ENCODE results near the gene RBP7. TPM values are rescaled to one million over a fixed set of nuclear protein-coding genes. Genes with fewer than 3 reads are reported as not detected.

Gene RBP7
- total RNA-seq, 1 experiment from 2014 or later, result 6.0 TPM

DNA sequence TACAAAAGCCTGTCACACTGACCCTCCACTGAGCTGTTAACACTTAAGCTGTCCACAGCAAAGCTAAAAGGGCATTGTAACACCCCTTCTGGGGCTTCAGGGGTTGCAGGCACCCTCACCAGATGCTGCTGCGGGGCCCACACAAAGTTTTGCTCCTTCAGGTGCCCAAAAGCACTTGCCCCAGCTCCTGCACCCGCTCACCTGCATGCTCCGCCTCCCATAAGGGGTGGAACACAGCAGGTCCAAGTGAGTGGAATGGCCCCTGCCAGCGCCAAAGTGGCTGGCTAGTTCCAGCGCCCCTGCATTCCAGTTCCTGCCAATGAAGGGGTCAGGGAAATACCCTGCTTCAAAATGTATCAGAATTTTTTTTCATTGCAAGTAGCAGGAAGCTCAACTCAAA, 7.3 kb upstream of the RBP7 start:
- no peak overlapping the region for H3K4me2 ChIP-seq (ENCODE audit: low read length)
- intact Hi-C loops (cut with micrococcal nuclease), result no loop called here
- CTCF ChIA-PET, result no interaction called here
- H3K27me3 ChIP-seq (ENCODE audit: low read length), result no peaks in the 10 kb centered on the region
- no TSS peak for BruUV-seq (replicated peaks)
- H3K4me1 ChIP-seq (ENCODE audit: insufficient read depth, low read length), result no peaks in the 10 kb centered on the region
- no peaks in the 10 kb centered on the region for H3K79me2 ChIP-seq (ENCODE audit: low read length)
- H3K9me2 ChIP-seq (replicated peaks; ENCODE audit: low read length), result no peaks in the 10 kb centered on the region
- POLR2A ChIA-PET (ENCODE audit: unreplicated experiment), result no interaction called here
- H2AFZ ChIP-seq (ENCODE audit: low read length), result no peak overlapping the region
- ATAC-seq (no peak), DNase-seq (no peak)
- H3K27ac ChIP-seq (ENCODE audit: low read length), result no peak overlapping the region
- no peaks in the 10 kb centered on the region for H3F3A ChIP-seq (ENCODE audit: low read length, unreplicated experiment)
- H3K9me3 ChIP-seq (ENCODE audit: low read length), result no peaks in the 10 kb centered on the region
- H3K4me3 ChIP-seq (ENCODE audit: low read length), result no peak overlapping the region
- no peaks in the 10 kb centered on the region for H4K20me1 ChIP-seq (ENCODE audit: low read length)
- TF ChIP-seq, protein P1, sequence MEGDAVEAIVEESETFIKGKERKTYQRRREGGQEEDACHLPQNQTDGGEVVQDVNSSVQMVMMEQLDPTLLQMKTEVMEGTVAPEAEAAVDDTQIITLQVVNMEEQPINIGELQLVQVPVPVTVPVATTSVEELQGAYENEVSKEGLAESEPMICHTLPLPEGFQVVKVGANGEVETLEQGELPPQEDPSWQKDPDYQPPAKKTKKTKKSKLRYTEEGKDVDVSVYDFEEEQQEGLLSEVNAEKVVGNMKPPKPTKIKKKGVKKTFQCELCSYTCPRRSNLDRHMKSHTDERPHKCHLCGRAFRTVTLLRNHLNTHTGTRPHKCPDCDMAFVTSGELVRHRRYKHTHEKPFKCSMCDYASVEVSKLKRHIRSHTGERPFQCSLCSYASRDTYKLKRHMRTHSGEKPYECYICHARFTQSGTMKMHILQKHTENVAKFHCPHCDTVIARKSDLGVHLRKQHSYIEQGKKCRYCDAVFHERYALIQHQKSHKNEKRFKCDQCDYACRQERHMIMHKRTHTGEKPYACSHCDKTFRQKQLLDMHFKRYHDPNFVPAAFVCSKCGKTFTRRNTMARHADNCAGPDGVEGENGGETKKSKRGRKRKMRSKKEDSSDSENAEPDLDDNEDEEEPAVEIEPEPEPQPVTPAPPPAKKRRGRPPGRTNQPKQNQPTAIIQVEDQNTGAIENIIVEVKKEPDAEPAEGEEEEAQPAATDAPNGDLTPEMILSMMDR (conservative IDR thresholded peaks at IDR 0.05; ENCODE audit: low read depth, low read length), result no peak
- TF ChIP-seq EZH2phosphoT487 (IDR thresholded peaks at IDR 0.05; ENCODE audit: borderline replicate concordance, low read length), result no peak
- TF ChIP-seq EZH2 (IDR thresholded peaks at IDR 0.05; ENCODE audit: low read length, unreplicated experiment), result no peak
- no peaks in the 10 kb centered on the region for H3K36me3 ChIP-seq (ENCODE audit: low read depth, low read length)
- no peak overlapping the region for H3K9ac ChIP-seq (ENCODE audit: low read length)

DNA sequence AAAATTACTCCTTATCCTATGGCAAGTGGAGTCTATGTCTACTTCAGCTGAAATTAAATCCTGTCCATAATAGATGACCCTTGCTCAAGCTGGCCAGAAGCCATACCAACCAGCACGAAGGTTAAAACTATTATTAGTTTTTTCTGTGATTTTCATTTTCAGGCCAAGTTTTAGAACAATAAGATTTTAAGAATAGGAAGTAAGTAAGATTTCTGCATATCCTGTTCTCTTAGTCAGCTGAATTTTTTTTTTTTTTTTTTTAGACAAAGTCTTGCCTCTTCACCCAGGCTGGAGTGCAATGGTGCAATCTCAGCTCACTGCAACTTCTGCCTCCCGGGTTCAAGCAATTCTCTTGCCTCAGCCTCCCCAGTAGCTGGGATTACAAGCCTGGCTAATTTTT, 6.1 kb upstream of the RBP7 start:
- BruUV-seq (replicated peaks), result no TSS peak
- POLR2A ChIA-PET (ENCODE audit: unreplicated experiment), result no interaction called here
- CTCF ChIA-PET, result no interaction called here
- no peak overlapping the region for H3K4me2 ChIP-seq (ENCODE audit: low read length)
- H3K36me3 ChIP-seq (ENCODE audit: low read depth, low read length), result no peaks in the 10 kb centered on the region
- H2AFZ ChIP-seq (ENCODE audit: low read length), result no peak overlapping the region
- no peaks in the 10 kb centered on the region for H3K9me2 ChIP-seq (replicated peaks; ENCODE audit: low read length)
- ATAC-seq, result peak; percentile 27
- no peaks in the 10 kb centered on the region for H4K20me1 ChIP-seq (ENCODE audit: low read length)
- no peaks in the 10 kb centered on the region for H3K9me3 ChIP-seq (ENCODE audit: low read length)
- H3K27me3 ChIP-seq (ENCODE audit: low read length), result no peaks in the 10 kb centered on the region
- H3K4me3 ChIP-seq (ENCODE audit: low read length), result no peak overlapping the region
- H3F3A ChIP-seq (ENCODE audit: low read length, unreplicated experiment), result no peaks in the 10 kb centered on the region
- TF ChIP-seq, protein P1 (conservative IDR thresholded peaks at IDR 0.05; ENCODE audit: low read depth, low read length), result no peak
- no peak for TF ChIP-seq EZH2phosphoT487 (IDR thresholded peaks at IDR 0.05; ENCODE audit: borderline replicate concordance, low read length)
- no peak for TF ChIP-seq EZH2 (IDR thresholded peaks at IDR 0.05; ENCODE audit: low read length, unreplicated experiment)
- no peaks in the 10 kb centered on the region for H3K4me1 ChIP-seq (ENCODE audit: insufficient read depth, low read length)
- no peak overlapping the region for H3K27ac ChIP-seq (ENCODE audit: low read length)
- intact Hi-C loops (cut with micrococcal nuclease), result no loop called here
- H3K9ac ChIP-seq (ENCODE audit: low read length), result no peak overlapping the region
- H3K79me2 ChIP-seq (ENCODE audit: low read length), result no peaks in the 10 kb centered on the region
- no peak for DNase-seq

DNA sequence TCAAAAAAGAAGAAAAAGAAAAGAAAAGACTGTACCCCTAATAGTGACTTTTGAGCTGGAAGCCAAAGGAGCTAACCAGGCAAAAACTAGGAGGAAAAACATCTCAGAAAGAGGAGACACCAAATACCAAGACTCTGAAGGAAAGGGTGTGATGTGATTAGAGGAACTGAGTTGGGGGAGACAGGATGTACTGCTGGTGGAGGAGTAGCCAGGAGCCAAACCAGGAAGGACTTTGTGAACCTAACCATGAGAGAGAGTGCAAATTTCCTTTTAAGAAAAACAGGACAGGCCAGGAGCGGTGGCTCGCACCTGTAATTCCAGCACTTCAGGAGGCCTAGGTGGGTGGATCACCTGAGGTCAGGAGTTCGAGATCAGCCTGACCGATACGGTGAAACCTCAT, 4.1 kb upstream of the RBP7 start:
- Histone ChIP-seq H3K79me2 (ENCODE audit: low read length) (no peaks in the 10 kb centered on the region), H3K9ac (ENCODE audit: low read length) (no peak overlapping the region), H3K27me3 (ENCODE audit: low read length) (no peaks in the 10 kb centered on the region), H3K4me3 (ENCODE audit: low read length) (no peak overlapping the region), H2AFZ (ENCODE audit: low read length) (no peak overlapping the region), H3K4me1 (ENCODE audit: insufficient read depth, low read length) (peaks cover 6% of the 10 kb centered on the region; the same call in 1 of the 2 replicates), H3K9me2 (replicated peaks; ENCODE audit: low read length) (no peaks in the 10 kb centered on the region), H4K20me1 (ENCODE audit: low read length) (no peaks in the 10 kb centered on the region), H3K4me2 (ENCODE audit: low read length) (no peak overlapping the region), H3K9me3 (ENCODE audit: low read length) (no peaks in the 10 kb centered on the region), H3F3A (ENCODE audit: low read length, unreplicated experiment) (peaks cover 4% of the 10 kb centered on the region), H3K27ac (ENCODE audit: low read length) (no peak overlapping the region), H3K36me3 (ENCODE audit: low read depth, low read length) (no peaks in the 10 kb centered on the region)
- intact Hi-C loops (cut with micrococcal nuclease), result no loop called here
- BruUV-seq (replicated peaks), result no TSS peak
- ATAC-seq, result no peak
- POLR2A ChIA-PET (ENCODE audit: unreplicated experiment), result no interaction called here
- CTCF ChIA-PET, result no interaction called here
- TF ChIP-seq, protein P1 (conservative IDR thresholded peaks at IDR 0.05; ENCODE audit: low read depth, low read length), result no peak
- TF ChIP-seq EZH2phosphoT487 (IDR thresholded peaks at IDR 0.05; ENCODE audit: borderline replicate concordance, low read length) (no peak), EZH2 (IDR thresholded peaks at IDR 0.05; ENCODE audit: low read length, unreplicated experiment) (no peak)
- no peak for DNase-seq
